Keratinocyte (primary cell): ENCODE data around the gene PDZK1.

Source experiments
- EZH2 ChIP-seq: IDR thresholded peaks from one replicate; pipeline ENCODE4 v1.6.1; 2012; ENCODE audit warnings: inconsistent platforms, mild to moderate bottlenecking, low read length, moderate library complexity
- TF ChIP-seq, protein P1 (sequence below), 3 experiments: IDR thresholded peaks in 1 of 3; conservative IDR thresholded peaks in 1 of 3; optimal IDR thresholded peaks in 1 of 3; 2 replicates in 2 of 3; 3 replicates in 1 of 3; pipeline versions ENCODE3 to v1.5.1; 2011; ENCODE audit warnings: low read length in 3 of 3, mild to moderate bottlenecking in 3 of 3, moderate library complexity in 2 of 3, control low read depth in 1 of 3, inconsistent platforms in 1 of 3; ENCODE audit not compliant: insufficient read depth in 2 of 3; ENCODE audit errors: extremely low read depth in 1 of 3

DNA sequence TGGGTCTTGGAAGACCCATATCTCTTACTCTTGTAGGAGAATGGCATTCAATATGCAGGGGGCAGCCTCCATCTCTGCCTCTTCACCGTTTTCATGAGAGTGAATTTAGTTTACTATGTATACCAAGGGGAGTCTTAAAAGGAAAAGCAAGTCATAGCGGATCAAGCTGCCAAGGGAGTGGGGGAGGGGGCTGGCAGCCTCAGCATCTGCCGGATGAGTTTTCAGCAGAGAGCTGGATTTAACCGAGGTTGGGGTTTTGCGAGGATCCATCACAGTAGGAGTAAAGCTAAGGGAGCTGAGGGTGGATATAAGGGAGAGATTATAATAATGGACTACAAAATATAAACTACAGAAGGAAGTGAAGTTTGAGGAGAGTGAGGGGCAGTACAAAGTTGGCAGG is 22.0 kb upstream of the PDZK1 start:
- TF ChIP-seq, protein P1, sequence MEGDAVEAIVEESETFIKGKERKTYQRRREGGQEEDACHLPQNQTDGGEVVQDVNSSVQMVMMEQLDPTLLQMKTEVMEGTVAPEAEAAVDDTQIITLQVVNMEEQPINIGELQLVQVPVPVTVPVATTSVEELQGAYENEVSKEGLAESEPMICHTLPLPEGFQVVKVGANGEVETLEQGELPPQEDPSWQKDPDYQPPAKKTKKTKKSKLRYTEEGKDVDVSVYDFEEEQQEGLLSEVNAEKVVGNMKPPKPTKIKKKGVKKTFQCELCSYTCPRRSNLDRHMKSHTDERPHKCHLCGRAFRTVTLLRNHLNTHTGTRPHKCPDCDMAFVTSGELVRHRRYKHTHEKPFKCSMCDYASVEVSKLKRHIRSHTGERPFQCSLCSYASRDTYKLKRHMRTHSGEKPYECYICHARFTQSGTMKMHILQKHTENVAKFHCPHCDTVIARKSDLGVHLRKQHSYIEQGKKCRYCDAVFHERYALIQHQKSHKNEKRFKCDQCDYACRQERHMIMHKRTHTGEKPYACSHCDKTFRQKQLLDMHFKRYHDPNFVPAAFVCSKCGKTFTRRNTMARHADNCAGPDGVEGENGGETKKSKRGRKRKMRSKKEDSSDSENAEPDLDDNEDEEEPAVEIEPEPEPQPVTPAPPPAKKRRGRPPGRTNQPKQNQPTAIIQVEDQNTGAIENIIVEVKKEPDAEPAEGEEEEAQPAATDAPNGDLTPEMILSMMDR (optimal IDR thresholded peaks at IDR 0.05 in 1 of 3, IDR thresholded peaks at IDR 0.05 in 1 of 3, conservative IDR thresholded peaks at IDR 0.05 in 1 of 3; ENCODE audit: extremely low read depth in 1 of 3, insufficient read depth in 2 of 3, low read length in 3 of 3) = no peak
- TF ChIP-seq EZH2 = no peak
